Measurements from ENCODE around the gene RNU6-8.

Gene RNU6-8

DNA sequence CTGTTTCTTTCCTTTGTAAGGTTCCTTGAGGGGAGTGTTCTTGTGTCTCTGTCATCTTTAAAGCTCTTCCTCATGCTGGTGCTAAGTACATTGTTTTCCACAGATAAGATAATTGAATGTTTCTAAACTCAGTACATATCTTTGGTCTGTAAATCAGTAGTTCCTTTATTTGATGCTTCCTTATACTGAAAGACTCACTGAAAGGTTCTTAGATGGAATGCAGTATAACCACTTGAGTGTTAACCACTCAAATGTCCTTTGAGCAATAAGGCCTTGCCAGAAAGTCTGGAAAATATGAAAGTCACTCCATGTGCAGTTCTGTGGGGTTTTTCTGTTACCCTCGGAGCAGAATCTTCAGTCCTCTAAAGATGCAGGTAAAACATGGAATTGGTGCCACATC, 23.0 kb upstream of the RNU6-8 start:
- Histone ChIP-seq H2BK120ac (ENCODE audit: insufficient read depth, low read length, poor library complexity) (no peak overlapping the region), H2AK5ac (ENCODE audit: low read length) (no peak overlapping the region), H3K4me2 (ENCODE audit: low read length) (no peak overlapping the region), H3K79me2 (ENCODE audit: control insufficient read depth, insufficient read depth, low read length, poor library complexity) (no peaks in the 10 kb centered on the region), H3K4ac (ENCODE audit: low read depth, low read length) (no peak overlapping the region), H3K23ac (ENCODE audit: low read length) (no peak overlapping the region), H4K8ac (ENCODE audit: low read depth, low read length) (no peak overlapping the region), H3K36me3 (ENCODE audit: control insufficient read depth in 1 of 2, insufficient read depth in 2 of 2, low read length in 2 of 2) (no peaks in the 10 kb centered on the region), H3K79me1 (ENCODE audit: low read length) (no peaks in the 10 kb centered on the region), H4K12ac (ENCODE audit: low read depth, low read length) (no peak overlapping the region), H3K4me1 (ENCODE audit: control insufficient read depth in 1 of 2, insufficient read depth in 2 of 2, low read length in 2 of 2) (peaks cover 2 to 13% of the 10 kb centered on the region in 2 experiments), H3K27me3 (ENCODE audit: insufficient read depth, low read length) (no peaks in the 10 kb centered on the region), H2BK5ac (ENCODE audit: low read depth, low read length, poor library complexity) (no peak overlapping the region), H3K18ac (ENCODE audit: low read length) (no peak overlapping the region), H4K91ac (ENCODE audit: low read depth, low read length) (no peak overlapping the region), H3K27ac (ENCODE audit: low read depth, low read length) (peak overlapping the region; percentile 16), H2AFZ (ENCODE audit: insufficient read depth, low read length, poor library complexity) (no peak overlapping the region), H2BK12ac (ENCODE audit: low read length) (no peak overlapping the region), H3K4me3 (ENCODE audit: low read depth, low read length) (no peak overlapping the region), H3K9ac (ENCODE audit: low read length) (no peak overlapping the region), H3K14ac (ENCODE audit: low read length) (no peak overlapping the region), H3K9me3 (ENCODE audit: insufficient read depth, low read depth, low read length) (no peaks in the 10 kb centered on the region)
- WGBS (ENCODE audit: extremely low coverage, insufficient coverage, insufficient read length): no CpG with 5 or more reads among the region's 1 CpG
- peak in 1 of 2 donors; percentile 63 for DNase-seq

DNA sequence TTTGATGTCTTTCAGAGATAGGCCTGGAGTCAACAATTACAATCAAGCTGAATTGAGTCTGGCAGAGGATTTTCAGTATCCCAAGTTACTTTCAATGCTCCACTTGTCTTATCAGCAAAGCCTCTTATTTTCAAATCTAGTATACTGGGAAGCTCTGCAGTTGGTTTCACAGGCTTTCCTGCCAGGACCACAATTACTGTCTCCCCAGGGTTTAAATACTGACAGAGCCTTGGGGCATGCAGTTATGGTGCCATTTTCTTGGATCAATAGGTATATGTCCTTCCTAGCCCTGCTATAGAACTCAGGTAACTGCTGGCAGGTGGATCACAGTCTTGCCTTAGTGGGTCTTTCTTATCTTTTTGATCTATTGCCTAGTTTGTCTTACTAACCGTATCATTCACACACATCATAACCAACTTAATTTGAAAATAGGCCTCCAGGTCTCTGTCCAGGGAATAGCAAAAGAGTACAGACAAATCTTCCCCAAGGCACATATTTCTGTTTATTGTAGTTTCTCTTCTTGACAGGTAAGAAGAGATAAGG, 22.4 kb upstream of the RNU6-8 start:
- no peak overlapping the region for H4K8ac ChIP-seq (ENCODE audit: low read depth, low read length)
- no peak overlapping the region for H4K12ac ChIP-seq (ENCODE audit: low read depth, low read length)
- no peak overlapping the region for H3K9ac ChIP-seq (ENCODE audit: low read length)
- no peaks in the 10 kb centered on the region for H3K79me1 ChIP-seq (ENCODE audit: low read length)
- no peak overlapping the region for H2BK12ac ChIP-seq (ENCODE audit: low read length)
- no peak overlapping the region for H3K23ac ChIP-seq (ENCODE audit: low read length)
- no peak for DNase-seq
- H3K27me3 ChIP-seq (ENCODE audit: insufficient read depth, low read length): no peaks in the 10 kb centered on the region
- H4K91ac ChIP-seq (ENCODE audit: low read depth, low read length): no peak overlapping the region
- no peak overlapping the region for H2AK5ac ChIP-seq (ENCODE audit: low read length)
- H2BK120ac ChIP-seq (ENCODE audit: insufficient read depth, low read length, poor library complexity): no peak overlapping the region
- no peak overlapping the region for H3K4me2 ChIP-seq (ENCODE audit: low read length)
- no peak overlapping the region for H3K18ac ChIP-seq (ENCODE audit: low read length)
- WGBS (ENCODE audit: extremely low coverage, insufficient coverage, insufficient read length): no CpG with 5 or more reads among the region's 1 CpG
- H3K36me3 ChIP-seq (ENCODE audit: control insufficient read depth in 1 of 2, insufficient read depth in 2 of 2, low read length in 2 of 2): no peaks in the 10 kb centered on the region
- H3K9me3 ChIP-seq (ENCODE audit: insufficient read depth, low read depth, low read length): no peaks in the 10 kb centered on the region
- H2AFZ ChIP-seq (ENCODE audit: insufficient read depth, low read length, poor library complexity): no peak overlapping the region
- H3K14ac ChIP-seq (ENCODE audit: low read length): no peak overlapping the region
- H3K27ac ChIP-seq (ENCODE audit: low read depth, low read length): no peak overlapping the region
- H3K79me2 ChIP-seq (ENCODE audit: control insufficient read depth, insufficient read depth, low read length, poor library complexity): no peaks in the 10 kb centered on the region
- no peak overlapping the region for H3K4ac ChIP-seq (ENCODE audit: low read depth, low read length)
- no peak overlapping the region for H3K4me3 ChIP-seq (ENCODE audit: low read depth, low read length)
- no peak overlapping the region for H2BK5ac ChIP-seq (ENCODE audit: low read depth, low read length, poor library complexity)
- H3K4me1 ChIP-seq (ENCODE audit: control insufficient read depth in 1 of 2, insufficient read depth in 2 of 2, low read length in 2 of 2): peaks cover 2 to 8% of the 10 kb centered on the region in 2 experiments

DNA sequence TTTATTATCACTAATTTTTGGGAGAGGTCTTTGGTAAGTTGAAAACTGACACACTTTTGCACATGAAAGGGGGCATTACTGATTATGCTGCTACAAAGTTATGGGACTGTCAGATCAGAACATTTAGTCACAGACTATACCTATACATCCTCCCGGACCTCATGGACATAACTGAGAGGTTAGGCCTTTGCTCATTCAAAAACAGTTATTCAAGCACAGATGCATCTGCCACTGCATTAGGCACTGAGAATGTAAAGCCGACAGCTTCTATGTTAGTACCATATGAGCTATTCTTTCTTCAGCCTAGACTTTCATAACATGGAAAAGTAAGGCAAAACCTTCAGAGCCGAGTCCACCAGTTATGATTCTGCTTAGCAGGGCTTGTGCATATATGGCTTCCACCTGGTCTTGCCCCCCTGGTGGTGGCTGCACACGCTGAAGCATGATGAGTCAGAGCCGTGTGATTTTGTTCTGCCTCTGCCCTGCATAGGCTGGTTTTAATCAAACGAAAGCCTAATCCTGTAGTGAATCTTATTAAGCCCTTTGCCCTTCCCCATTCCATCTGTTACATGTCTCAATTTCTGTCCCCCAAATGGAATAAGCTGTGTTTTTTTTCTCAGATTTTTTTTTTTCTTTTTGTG, 21.8 kb upstream of the RNU6-8 start:
- Histone ChIP-seq H3K36me3 (ENCODE audit: control insufficient read depth in 1 of 2, insufficient read depth in 2 of 2, low read length in 2 of 2) (no peaks in the 10 kb centered on the region), H4K8ac (ENCODE audit: low read depth, low read length) (no peak overlapping the region), H3K23ac (ENCODE audit: low read length) (no peak overlapping the region), H3K18ac (ENCODE audit: low read length) (no peak overlapping the region), H2AK5ac (ENCODE audit: low read length) (no peak overlapping the region), H3K4me3 (ENCODE audit: low read depth, low read length) (no peak overlapping the region), H3K14ac (ENCODE audit: low read length) (no peak overlapping the region), H3K79me1 (ENCODE audit: low read length) (no peaks in the 10 kb centered on the region), H4K91ac (ENCODE audit: low read depth, low read length) (no peak overlapping the region), H3K9ac (ENCODE audit: low read length) (no peak overlapping the region), H4K12ac (ENCODE audit: low read depth, low read length) (no peak overlapping the region), H2BK12ac (ENCODE audit: low read length) (no peak overlapping the region), H3K4ac (ENCODE audit: low read depth, low read length) (no peak overlapping the region), H3K4me2 (ENCODE audit: low read length) (no peak overlapping the region), H3K4me1 (ENCODE audit: control insufficient read depth in 1 of 2, insufficient read depth in 2 of 2, low read length in 2 of 2) (peaks cover 2 to 8% of the 10 kb centered on the region in 2 experiments), H3K79me2 (ENCODE audit: control insufficient read depth, insufficient read depth, low read length, poor library complexity) (no peaks in the 10 kb centered on the region), H2AFZ (ENCODE audit: insufficient read depth, low read length, poor library complexity) (no peak overlapping the region), H3K27me3 (ENCODE audit: insufficient read depth, low read length) (no peaks in the 10 kb centered on the region), H2BK120ac (ENCODE audit: insufficient read depth, low read length, poor library complexity) (no peak overlapping the region), H3K27ac (ENCODE audit: low read depth, low read length) (no peak overlapping the region), H2BK5ac (ENCODE audit: low read depth, low read length, poor library complexity) (no peak overlapping the region), H3K9me3 (ENCODE audit: insufficient read depth, low read depth, low read length) (no peaks in the 10 kb centered on the region)
- DNase-seq: peak in 1 of 2 donors; percentile 53
- no CpG with 5 or more reads among the region's 6 CpGs for WGBS (ENCODE audit: extremely low coverage, insufficient coverage, insufficient read length)

DNA sequence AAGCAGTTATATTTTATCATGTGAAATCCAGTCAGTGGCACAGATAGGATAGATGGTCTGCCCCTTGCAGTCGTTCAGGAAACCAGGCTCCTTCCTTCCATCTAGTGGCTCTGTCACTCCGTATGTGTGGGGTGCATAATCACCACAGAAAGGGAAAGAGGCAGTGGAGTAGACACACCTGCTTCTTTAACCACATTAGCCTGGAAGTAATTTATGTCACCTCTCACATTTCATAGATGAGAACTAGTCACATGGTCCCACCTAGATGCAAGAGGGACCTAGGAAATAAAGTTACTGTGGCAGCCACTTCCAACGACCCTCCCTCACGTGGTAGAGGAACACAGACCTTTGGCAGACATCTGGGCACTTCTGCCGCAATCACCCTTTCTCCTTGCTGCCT, 14.2 kb upstream of the RNU6-8 start:
- no peaks in the 10 kb centered on the region for H3K79me2 ChIP-seq (ENCODE audit: control insufficient read depth, insufficient read depth, low read length, poor library complexity)
- H2BK5ac ChIP-seq (ENCODE audit: low read depth, low read length, poor library complexity): no peak overlapping the region
- WGBS (ENCODE audit: extremely low coverage, insufficient coverage, insufficient read length): no CpG with 5 or more reads among the region's 5 CpGs
- H3K36me3 ChIP-seq (ENCODE audit: control insufficient read depth in 1 of 2, insufficient read depth in 2 of 2, low read length in 2 of 2): no peaks in the 10 kb centered on the region
- H3K4me1 ChIP-seq (ENCODE audit: control insufficient read depth in 1 of 2, insufficient read depth in 2 of 2, low read length in 2 of 2): no peaks in the 10 kb centered on the region
- H4K12ac ChIP-seq (ENCODE audit: low read depth, low read length): no peak overlapping the region
- no peak overlapping the region for H3K4me2 ChIP-seq (ENCODE audit: low read length)
- no peaks in the 10 kb centered on the region for H3K9me3 ChIP-seq (ENCODE audit: insufficient read depth, low read depth, low read length)
- H3K14ac ChIP-seq (ENCODE audit: low read length): no peak overlapping the region
- DNase-seq: no peak
- H3K4ac ChIP-seq (ENCODE audit: low read depth, low read length): no peak overlapping the region
- no peak overlapping the region for H2BK12ac ChIP-seq (ENCODE audit: low read length)
- no peak overlapping the region for H3K9ac ChIP-seq (ENCODE audit: low read length)
- H2BK120ac ChIP-seq (ENCODE audit: insufficient read depth, low read length, poor library complexity): no peak overlapping the region
- H3K4me3 ChIP-seq (ENCODE audit: low read depth, low read length): no peak overlapping the region
- no peak overlapping the region for H3K18ac ChIP-seq (ENCODE audit: low read length)
- no peak overlapping the region for H2AFZ ChIP-seq (ENCODE audit: insufficient read depth, low read length, poor library complexity)
- H3K27ac ChIP-seq (ENCODE audit: low read depth, low read length): no peak overlapping the region
- H3K23ac ChIP-seq (ENCODE audit: low read length): no peak overlapping the region
- H3K79me1 ChIP-seq (ENCODE audit: low read length): no peaks in the 10 kb centered on the region
- no peak overlapping the region for H4K91ac ChIP-seq (ENCODE audit: low read depth, low read length)
- H4K8ac ChIP-seq (ENCODE audit: low read depth, low read length): no peak overlapping the region
- H2AK5ac ChIP-seq (ENCODE audit: low read length): no peak overlapping the region
- no peaks in the 10 kb centered on the region for H3K27me3 ChIP-seq (ENCODE audit: insufficient read depth, low read length)

All from trophoblast cell (in vitro differentiated cells and primary cell).